Kidney epithelial cell (primary cell): ENCODE data around the gene PCYT1A. TPM values are rescaled to one million over a fixed set of nuclear protein-coding genes. Genes with fewer than 3 reads are reported as not detected.

Source experiments
- DNase-seq: peaks from one replicate; pipeline ENCODE4 v3.0.0-alpha.2; 2010; ENCODE audit warnings: low read depth
- H3K27me3 ChIP-seq: 2 replicates; pipeline ENCODE4 v1.6.0; 2011; ENCODE audit warnings: low read length; ENCODE audit not compliant: control insufficient read depth, insufficient read depth
- H3K36me3 ChIP-seq: 2 replicates; pipeline ENCODE4 v1.5.1; 2011; ENCODE audit warnings: low read length; ENCODE audit not compliant: control insufficient read depth, insufficient read depth
- H3K4me3 ChIP-seq: 2 replicates; pipeline ENCODE4 v1.5.1; 2011; ENCODE audit warnings: low read depth, mild to moderate bottlenecking, control low read depth, low read length
- CTCF ChIP-seq: IDR thresholded peaks from 2 replicates; pipeline ENCODE4 v1.5.1; 2011; ENCODE audit warnings: mild to moderate bottlenecking, moderate library complexity, low read length, control low read depth, inconsistent platforms; ENCODE audit not compliant: insufficient read depth, poor library complexity, severe bottlenecking
- total RNA-seq: library from RNA; depleted of rRNA; stranded (reverse); fragments of >200 nt; gene quantifications from 2 replicates; pipeline ENCODE4 v1.2.3, GENCODE V29; 2015

PCYT1A gene
- total RNA-seq: 58.3 and 62.7 TPM in 2 replicates

- H3K27me3 ChIP-seq: no peaks in the 10 kb centered on the region
- H3K4me3 ChIP-seq: peak within 1 kb of the TSS; percentile 65
- TF ChIP-seq CTCF: no peak
- DNase-seq: peak; percentile 82
- no peaks in the 10 kb centered on the region for H3K36me3 ChIP-seq
Observed at GRCh38 chr3:196287440-196288140, at the start of gene PCYT1A. PCYT1A (minus strand) TSS chr3:196287726; CDS start chr3:196270531, 17,195 bp downstream.

GRCh38 chr3:196336319-196337145 lies 49.0 kb upstream of the PCYT1A start:
- DNase-seq: no peak
- H3K4me3 ChIP-seq: no peak overlapping the region
- no peak for TF ChIP-seq CTCF
- no peaks in the 10 kb centered on the region for H3K36me3 ChIP-seq
- H3K27me3 ChIP-seq: no peaks in the 10 kb centered on the region

- Histone ChIP-seq H3K4me3 (no peak overlapping the region), H3K36me3 (no peaks in the 10 kb centered on the region), H3K27me3 (no peaks in the 10 kb centered on the region)
- TF ChIP-seq CTCF: no peak
- DNase-seq: no peak
Observed at GRCh38 chr3:196335503-196335948, 48.0 kb upstream of the PCYT1A start.

- no peaks in the 10 kb centered on the region for H3K27me3 ChIP-seq
- DNase-seq: no peak
- H3K4me3 ChIP-seq: no peak overlapping the region
- no peaks in the 10 kb centered on the region for H3K36me3 ChIP-seq
- TF ChIP-seq CTCF: no peak
Observed at GRCh38 chr3:196334982-196335381, 47.5 kb upstream of the PCYT1A start.

GRCh38 chr3:196332168-196332567 lies 44.6 kb upstream of the PCYT1A start:
- TF ChIP-seq CTCF: no peak
- Histone ChIP-seq H3K4me3 (no peak overlapping the region), H3K27me3 (no peaks in the 10 kb centered on the region), H3K36me3 (no peaks in the 10 kb centered on the region)
- no peak for DNase-seq

- DNase-seq: no peak
- no peak for TF ChIP-seq CTCF
- Histone ChIP-seq H3K4me3 (no peak overlapping the region), H3K27me3 (peaks cover 2% of the 10 kb centered on the region), H3K36me3 (no peaks in the 10 kb centered on the region)
Observed at GRCh38 chr3:196327405-196327804, 39.9 kb upstream of the PCYT1A start.
